HG03558 (cell line): Measurements from ENCODE around the gene CAMK4.

Experiments used
- ATAC-seq: cut with Tn5 transposase; IDR thresholded peaks from one replicate; pipeline ENCODE4 v1.9.1; 2021; ENCODE audit warnings: moderate number of reproducible peaks; ENCODE audit not compliant: unreplicated experiment; ENCODE audit errors: extremely low read depth

CAMK4 gene

GRCh38 chr5:111512375-111513130, 288.4 kb downstream of the CAMK4 start, which contains the start of gene STARD4:
TSS of gene STARD4 (minus strand) at chr5:111512535. CDS start at chr5:111507433, 5,102 bp downstream.
- ATAC-seq = peak; percentile 91

- ATAC-seq = no peak
Measured at GRCh38 chr5:111513131-111513520, 288.9 kb downstream of the CAMK4 start.

GRCh38 chr5:111514087-111514486, 289.9 kb downstream of the CAMK4 start:
- ATAC-seq = no peak

DNA sequence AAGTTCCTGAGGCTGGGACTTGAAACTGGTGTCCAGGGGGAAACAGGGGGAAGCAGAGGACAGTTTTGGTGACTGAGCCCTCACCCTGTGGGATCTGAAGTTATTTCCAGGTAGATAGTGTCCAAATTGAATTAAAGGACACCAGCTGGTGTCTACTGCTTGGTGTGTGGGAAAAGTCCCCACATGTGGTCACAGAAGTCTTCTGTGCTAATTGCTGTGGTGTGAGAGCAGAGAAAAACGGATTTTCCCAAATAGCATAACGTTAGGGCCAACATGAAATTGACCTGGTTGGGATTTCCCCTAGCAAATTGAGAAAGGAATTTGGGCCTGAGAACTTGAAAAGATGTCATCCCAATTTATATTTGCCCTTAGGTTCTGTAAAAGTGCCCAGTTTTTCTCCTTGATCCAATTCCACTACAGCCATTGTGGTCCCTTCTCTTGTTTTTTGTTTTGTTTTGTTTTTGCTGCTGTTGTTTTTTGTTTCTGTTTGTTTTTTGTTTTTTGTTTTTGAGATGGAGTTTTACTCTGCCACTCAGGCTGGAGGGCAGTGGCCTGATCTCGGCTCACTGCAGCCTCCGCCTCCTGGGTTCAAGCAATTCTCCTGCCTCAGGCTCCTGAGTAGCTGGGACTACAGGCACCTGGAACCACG, 293.8 kb downstream of the CAMK4 start:
- ATAC-seq = peak; percentile 39

GRCh38 chr5:111518777-111519176, 294.6 kb downstream of the CAMK4 start:
- no peak for ATAC-seq

DNA sequence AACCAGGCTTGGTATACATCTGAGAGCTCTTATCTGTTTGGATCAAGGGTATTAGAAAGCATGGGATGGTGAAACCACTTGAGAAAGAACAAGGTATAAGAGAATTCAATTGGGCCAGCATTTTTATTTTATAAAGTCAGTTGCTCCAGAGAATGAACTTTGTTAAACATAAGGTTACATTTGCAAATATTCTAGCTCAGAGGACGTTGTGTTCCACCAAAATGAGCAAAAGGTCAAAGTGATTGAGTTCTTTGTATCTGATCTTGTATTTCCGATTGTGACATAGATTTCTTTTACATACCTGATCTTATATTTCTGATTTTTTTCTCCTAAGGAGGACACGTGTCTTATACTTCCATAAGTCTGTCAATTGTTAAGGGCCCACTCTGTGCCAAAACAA, 296.7 kb downstream of the CAMK4 start:
- ATAC-seq = no peak

- ATAC-seq = no peak
Measured at GRCh38 chr5:111528056-111528455, 303.9 kb downstream of the CAMK4 start.

- peak; percentile 74 for ATAC-seq
Measured at GRCh38 chr5:111530298-111530740, 306.1 kb downstream of the CAMK4 start.

- no peak for ATAC-seq
Measured at GRCh38 chr5:111532886-111533582, 308.9 kb downstream of the CAMK4 start.

DNA sequence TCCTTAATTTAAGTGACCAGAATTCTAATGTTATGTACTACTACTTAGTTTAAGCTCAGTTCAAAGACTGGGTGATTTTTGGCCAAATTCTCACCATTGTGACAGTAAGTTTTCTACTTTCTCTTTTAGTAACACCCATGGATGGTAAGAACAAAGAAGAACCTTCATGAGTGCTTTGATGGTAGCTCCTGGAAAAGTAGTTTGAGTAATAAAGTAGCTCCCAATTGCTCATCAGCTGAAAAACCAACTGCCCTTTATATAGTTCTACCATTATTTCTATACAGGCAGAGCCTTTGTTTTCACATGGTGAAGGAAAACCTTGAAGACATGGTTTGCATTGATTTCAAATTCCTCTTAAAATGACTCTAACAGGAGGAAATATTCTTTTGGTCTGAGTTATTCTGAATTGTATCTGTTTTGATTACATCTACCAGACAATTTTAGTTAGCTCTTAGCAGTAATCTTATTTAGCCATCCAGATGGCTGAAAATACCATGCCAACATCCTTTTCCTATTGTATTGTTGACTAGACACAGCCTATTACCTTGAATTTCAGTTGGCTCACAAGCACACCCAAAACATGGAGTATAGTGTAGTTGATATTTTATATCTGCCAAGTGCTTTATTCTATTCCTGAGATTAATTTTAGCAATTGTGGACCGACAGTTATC, 311.8 kb downstream of the CAMK4 start:
- no peak for ATAC-seq

DNA sequence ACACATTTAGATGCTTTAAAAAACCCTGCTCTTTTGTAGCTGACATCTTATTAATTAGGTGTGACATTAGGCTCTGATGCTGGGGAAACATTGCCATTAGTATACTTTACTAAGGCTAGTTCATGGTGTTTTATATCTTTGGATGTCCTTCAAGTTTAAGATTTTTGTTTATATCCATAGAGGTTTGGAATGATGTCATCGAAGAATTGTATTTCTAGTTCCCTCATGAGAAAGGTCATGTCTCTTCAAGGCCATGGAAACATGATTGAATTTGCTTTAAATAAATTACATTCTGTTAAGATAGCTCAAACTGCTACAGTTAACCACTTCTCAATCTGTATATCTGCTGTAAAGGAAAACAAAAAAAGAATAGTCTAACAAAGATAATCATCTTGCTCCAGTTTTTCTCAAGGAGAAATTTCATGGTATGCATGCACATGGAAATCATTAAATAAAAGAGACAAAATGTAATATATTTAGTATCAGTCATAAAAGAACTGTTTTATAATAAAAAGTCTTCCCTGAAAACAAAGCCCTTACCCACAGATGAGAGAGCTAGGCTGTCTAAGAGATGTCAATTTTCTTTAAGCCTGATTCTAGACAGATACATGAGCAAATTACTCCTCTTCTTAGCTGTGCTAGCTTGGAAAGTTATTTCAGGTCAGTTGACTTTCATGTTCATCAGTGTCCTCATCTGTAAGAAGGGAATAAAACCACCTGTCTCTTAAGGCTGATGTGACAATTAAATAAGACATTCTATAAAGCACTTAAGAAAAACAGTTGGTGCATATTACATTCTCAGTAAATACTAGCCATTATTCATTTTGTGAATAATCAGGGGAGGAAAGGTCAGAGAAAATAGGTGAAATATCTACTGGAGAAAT, 313.2 kb downstream of the CAMK4 start:
- no peak for ATAC-seq
